T-helper 9 cell (primary cell): Measurements from ENCODE around the gene ICAM3.
"Not testable (repeated sequence)": the region's sequence is repeated elsewhere in the genome, so short reads cannot be mapped to it uniquely, and the experiment has no call there.

Experiments used
- DNase-seq: peaks from one replicate; pipeline ENCODE4 v3.0.0-alpha.2; 2020
- total RNA-seq, 2 donors: gene quantifications; one replicate each; lab custom pipeline; 2026; lab: John Stamatoyannopoulos, UW

The ICAM3 gene, protein sequence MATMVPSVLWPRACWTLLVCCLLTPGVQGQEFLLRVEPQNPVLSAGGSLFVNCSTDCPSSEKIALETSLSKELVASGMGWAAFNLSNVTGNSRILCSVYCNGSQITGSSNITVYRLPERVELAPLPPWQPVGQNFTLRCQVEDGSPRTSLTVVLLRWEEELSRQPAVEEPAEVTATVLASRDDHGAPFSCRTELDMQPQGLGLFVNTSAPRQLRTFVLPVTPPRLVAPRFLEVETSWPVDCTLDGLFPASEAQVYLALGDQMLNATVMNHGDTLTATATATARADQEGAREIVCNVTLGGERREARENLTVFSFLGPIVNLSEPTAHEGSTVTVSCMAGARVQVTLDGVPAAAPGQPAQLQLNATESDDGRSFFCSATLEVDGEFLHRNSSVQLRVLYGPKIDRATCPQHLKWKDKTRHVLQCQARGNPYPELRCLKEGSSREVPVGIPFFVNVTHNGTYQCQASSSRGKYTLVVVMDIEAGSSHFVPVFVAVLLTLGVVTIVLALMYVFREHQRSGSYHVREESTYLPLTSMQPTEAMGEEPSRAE
- 146 to 164 reads per million in 2 donors for total RNA-seq

DNA sequence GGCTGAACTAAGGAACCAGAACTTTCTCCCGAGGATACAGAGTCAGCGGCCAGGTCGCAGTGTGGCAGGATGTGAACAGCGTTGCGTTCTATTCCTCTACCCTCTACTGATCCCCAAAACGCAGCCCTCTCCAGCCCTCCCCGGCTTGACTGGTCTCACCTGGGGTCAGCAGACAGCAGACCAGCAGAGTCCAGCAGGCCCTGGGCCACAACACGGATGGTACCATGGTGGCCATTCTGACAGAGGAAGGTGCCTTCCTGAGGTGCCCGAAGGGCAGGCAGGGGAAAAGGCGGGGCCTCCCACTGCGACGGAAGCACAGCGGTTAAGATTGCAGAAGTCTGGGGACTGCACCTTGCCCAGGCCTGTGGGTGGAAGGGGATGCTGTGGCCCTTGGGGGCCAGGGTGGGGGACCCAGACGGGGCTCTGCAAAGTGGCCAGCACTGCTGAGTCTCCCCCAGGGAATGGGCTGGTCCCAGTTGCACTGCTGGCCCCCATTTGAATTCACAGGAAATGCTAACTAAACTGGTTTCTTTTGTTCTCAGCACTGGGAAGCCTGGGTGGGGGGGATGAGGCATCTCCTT lies at the start of gene ICAM3:
Gene ICAM3 (minus strand): TSS at position 245 of the 581 bp plus-strand sequence. CDS start 10 bp downstream, at position 235.
- peak; percentile 34 for DNase-seq

GRCh38 chr19:10388957-10389356 lies 49.5 kb upstream of the ICAM3 start:
- peak; percentile 90 for DNase-seq

- DNase-seq: no peak
Observed at GRCh38 chr19:10384580-10384979, 45.2 kb upstream of the ICAM3 start.

- not testable (repeated sequence) for DNase-seq
Observed at GRCh38 chr19:10383223-10383499, 43.7 kb upstream of the ICAM3 start.

DNA sequence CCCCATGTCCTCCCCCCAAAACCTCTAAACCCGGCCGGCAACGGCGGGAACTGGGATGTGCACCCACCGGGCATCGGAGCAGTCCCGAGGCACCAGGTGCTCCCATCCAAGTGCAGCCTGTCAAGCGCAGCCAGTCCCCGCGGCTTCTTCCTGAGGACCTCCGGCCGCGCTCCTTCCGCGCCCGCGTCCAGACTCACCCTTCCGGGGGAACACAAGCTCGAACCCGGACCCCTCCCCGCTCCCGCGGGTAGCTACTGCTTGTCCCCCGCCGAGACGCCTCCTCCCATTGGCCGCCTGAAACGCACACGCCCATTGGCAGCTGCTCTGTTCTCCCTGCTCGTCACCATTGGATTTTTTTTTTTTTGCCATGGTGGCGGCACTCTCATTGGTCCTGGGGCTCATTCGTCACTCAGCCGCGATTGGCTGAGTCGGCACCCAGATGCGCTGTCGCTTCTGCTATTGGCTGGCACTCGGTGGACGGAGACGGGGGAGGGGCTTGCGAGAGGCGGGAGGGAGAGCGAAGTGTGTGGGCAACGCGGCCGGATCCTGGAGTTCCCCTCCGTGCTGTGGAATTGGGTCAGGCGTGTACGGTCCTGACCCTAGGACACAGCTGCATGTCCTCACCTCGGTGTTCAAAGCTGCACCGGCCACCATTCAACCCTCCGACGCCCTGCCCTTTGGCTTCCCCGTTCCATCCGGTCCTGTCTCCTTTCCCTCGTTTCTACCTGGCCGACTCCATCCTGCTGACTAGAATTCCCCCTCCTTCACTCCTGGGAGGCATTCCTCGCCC lies 41.1 kb upstream of the ICAM3 start, which contains the start of gene TYK2:
Gene TYK2 (minus strand): TSS at position 260 of the 790 bp plus-strand sequence. CDS start 2,166 bp downstream, outside the sequence.
- peak; percentile 92 for DNase-seq

DNA sequence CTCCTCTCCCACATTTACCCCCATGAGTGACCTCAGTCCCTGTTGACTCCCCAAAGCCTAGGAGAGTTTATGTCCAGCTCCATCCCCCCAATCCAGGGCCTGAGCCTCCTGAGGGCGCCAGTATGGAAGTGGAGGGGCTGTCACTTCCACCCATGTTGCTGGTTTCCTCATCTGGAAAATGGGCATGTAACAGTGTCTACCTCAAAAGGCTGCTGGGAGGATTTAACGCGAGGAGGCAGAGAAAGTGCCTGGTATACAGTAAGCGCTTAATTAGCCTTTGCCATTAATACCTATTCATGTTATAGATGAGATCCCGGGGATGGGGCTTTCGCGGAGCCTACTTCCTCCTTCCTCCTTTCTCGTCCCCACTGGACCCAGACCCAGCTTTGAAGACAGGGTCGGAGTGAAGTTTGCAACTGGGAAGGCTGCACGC lies 40.5 kb upstream of the ICAM3 start:
- no peak for DNase-seq

GRCh38 chr19:10378124-10378523 lies 38.7 kb upstream of the ICAM3 start:
- no peak for DNase-seq

DNA sequence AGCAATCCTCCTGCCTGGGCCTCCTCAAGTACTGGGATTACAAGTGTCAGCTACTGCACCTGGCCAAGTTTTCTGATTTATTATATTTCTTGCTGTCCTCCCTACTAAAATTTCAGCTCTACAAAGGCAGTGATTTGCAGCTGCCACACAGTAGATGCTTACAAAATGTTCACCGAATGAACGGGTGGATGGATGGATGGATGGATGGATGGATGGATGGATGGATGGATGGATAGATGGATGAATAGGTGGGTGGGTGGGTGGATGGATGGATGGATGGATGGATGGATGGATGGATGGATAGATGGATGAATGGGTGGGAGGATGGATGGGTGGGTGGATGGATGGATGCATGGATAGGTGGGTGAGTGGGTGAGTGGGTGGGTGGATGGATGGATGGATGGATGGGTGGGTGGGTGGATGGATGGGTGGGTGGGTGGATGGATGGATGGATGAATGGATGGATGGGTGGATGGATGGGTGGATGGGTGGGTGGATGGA lies 37.8 kb upstream of the ICAM3 start:
- not testable (repeated sequence) for DNase-seq

DNA sequence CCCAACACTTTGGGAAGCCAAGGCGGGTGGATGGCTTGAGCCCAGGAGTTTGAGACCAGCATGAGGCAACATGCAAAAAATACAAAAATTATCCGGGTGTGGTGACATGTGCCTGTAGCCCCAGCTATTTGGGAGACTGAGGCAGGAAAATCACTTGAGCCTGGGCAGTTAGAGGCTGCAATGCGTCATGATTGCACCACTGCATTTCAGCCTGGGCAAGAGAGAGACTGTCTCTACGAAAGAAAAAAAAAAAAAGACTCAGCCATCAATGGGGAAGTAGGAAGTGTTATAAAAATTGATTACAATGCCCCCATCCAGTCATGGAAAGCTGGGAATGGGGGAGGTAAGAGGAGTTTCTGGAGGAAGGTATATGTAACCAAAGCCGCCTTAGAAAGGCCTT lies 35.5 kb upstream of the ICAM3 start:
- no peak for DNase-seq

DNA sequence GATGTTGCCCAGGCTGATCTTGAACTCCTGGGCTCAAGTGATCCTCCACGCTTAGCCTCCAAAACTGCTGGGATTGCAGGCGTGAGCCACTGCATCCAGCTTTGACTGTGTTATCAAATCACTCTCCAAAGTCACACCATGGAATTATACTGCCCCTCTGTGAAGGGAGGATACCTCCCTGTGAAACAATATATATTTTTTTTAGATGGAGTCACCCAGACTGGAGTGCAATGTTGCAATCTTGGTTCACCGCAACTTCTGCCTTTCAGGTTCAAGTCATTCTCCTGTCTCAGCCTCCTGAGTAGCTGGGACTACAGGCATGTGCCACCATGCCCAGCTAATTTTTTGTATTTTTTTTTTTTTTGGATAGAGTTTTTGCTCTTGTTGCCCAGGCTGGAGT lies 33.3 kb upstream of the ICAM3 start:
- DNase-seq: no peak

GRCh38 chr19:10368101-10368803 lies 28.8 kb upstream of the ICAM3 start:
- DNase-seq: no peak

DNA sequence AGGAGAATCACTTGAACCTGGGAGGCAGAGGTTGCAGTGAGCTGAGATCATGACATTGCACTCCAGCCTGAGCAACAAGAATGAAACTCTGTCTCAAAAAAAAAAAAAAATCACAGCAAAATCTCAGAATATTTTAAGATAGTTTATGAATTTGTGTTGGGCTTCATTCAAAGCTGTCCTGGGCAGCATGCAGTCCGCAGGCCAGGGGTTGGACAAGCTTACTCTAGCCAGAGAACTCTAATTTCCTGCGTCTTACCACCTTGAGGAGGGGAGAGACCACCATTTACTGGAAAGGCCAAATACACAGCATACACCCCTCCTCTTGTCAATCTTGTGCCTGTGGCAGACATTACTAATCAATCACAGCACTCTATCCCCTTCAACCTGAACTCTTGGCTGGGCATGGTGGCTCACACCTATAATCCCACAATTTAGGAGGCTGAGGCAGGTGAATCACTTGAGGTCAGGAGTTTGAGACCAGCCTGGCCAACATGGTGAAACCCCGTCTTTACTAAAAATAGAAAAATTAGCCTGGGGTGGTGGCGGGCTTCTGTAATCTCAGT lies 27.6 kb upstream of the ICAM3 start:
- DNase-seq: not testable (repeated sequence)

GRCh38 chr19:10365518-10365917 lies 26.1 kb upstream of the ICAM3 start:
- no peak for DNase-seq

DNA sequence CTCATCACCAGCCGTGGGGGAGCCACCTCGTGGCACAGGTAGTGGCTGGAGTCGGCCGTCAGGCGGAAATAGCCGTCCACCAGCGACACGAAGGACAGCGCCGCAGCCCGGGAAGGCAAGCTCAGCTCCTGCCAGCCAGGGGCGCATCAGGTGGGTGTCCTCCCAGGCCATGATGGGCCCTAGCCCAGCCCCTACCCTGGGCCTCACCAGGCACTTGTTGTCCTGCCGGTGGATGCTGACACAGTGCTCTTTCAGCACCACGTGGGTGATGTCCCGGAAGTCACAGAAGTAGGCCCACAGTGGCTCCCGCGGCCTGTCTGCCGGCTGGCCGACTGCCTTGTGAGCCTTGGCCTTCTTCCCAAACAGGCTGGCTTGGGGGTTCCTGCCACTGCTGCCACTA lies 25.2 kb upstream of the ICAM3 start:
- no peak for DNase-seq

- no peak for DNase-seq
Observed at GRCh38 chr19:10363789-10364281, 24.4 kb upstream of the ICAM3 start.

GRCh38 chr19:10362259-10362658 lies 22.8 kb upstream of the ICAM3 start:
- DNase-seq: no peak

DNA sequence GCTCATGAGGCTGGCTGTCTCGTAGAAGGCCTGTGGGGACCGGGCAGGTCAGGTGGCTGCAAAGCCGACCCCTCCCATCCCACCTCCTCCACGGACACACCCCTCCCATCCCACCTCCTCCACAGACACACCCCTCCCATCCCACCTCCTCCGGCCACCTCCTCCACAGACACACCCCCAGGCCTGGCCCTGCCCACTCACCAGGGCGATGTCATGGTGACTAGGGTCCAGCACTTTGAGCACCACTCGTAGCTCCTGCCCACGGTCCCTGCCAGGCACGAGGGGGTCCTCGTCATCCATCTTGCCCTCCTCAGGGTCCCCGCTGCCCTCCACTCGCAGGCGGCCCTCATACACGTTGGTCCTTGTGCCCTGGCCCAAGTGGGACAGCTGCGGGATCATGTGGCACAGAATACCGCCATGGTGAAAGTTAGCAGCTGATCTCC lies 22.2 kb upstream of the ICAM3 start:
- DNase-seq: no peak

- no peak for DNase-seq
Observed at GRCh38 chr19:10356431-10356830, 17.0 kb upstream of the ICAM3 start.

- no peak for DNase-seq
Observed at GRCh38 chr19:10353793-10354391, 14.5 kb upstream of the ICAM3 start.

- DNase-seq: no peak
Observed at GRCh38 chr19:10352764-10353671, 13.6 kb upstream of the ICAM3 start.
